ENCODE results near the gene DGKD.

The DGKD gene

GRCh38 chr2:233501198-233502076, 147.1 kb downstream of the DGKD start:
- DNase-seq (ENCODE audit: low spot score) = peak; percentile 42

- DNase-seq (ENCODE audit: low spot score) = no peak
Measured at GRCh38 chr2:233503481-233503880, 149.2 kb downstream of the DGKD start.

- DNase-seq (ENCODE audit: low spot score) = no peak
Measured at GRCh38 chr2:233503947-233504637, 149.8 kb downstream of the DGKD start.

GRCh38 chr2:233513953-233514655, 159.8 kb downstream of the DGKD start:
- DNase-seq (ENCODE audit: low spot score) = no peak

GRCh38 chr2:233519787-233520611, 165.7 kb downstream of the DGKD start:
- DNase-seq (ENCODE audit: low spot score) = no peak
